Mesenchymal stem cell (in vitro differentiated cells and primary cell): ENCODE data around the gene PPP4C.

Experiments
- DNase-seq: peaks from one replicate; pipeline ENCODE4 v3.0.0-alpha.2; 2013
- H2AFZ ChIP-seq: one replicate; pipeline ENCODE4 v1.6.1; 2013; ENCODE audit warnings: low read depth, mild to moderate bottlenecking, control low read depth, inconsistent platforms, low read length, moderate library complexity
- H2AK5ac ChIP-seq: 2 replicates; pipeline ENCODE4 v1.6.1; 2013; ENCODE audit warnings: low read length, moderate library complexity, mild to moderate bottlenecking, inconsistent platforms; ENCODE audit not compliant: severe bottlenecking
- H2BK120ac ChIP-seq: one replicate; pipeline ENCODE4 v1.6.1; 2013; ENCODE audit warnings: low read depth, mild to moderate bottlenecking, inconsistent platforms, low read length, moderate library complexity
- H2BK12ac ChIP-seq, 2 experiments: one replicate each; pipeline ENCODE4 v1.6.1; 2013; ENCODE audit warnings: inconsistent platforms in 2 of 2, low read length in 2 of 2, mild to moderate bottlenecking in 2 of 2, moderate library complexity in 2 of 2, control low read depth in 1 of 2
- H2BK15ac ChIP-seq: one replicate; pipeline ENCODE4 v1.6.1; 2013; ENCODE audit warnings: mild to moderate bottlenecking, low read depth, inconsistent platforms; ENCODE audit not compliant: poor library complexity, severe bottlenecking
- H2BK5ac ChIP-seq: 2 replicates; pipeline ENCODE4 v1.6.1; 2013; ENCODE audit warnings: low read depth, mild to moderate bottlenecking, low read length, control low read depth, inconsistent platforms; ENCODE audit not compliant: poor library complexity, severe bottlenecking
- H3K14ac ChIP-seq, 2 experiments: one replicate each; pipeline ENCODE4 v1.6.1; 2013; ENCODE audit warnings: inconsistent platforms in 2 of 2, low read length in 2 of 2, control low read depth in 1 of 2, mild to moderate bottlenecking in 1 of 2, moderate library complexity in 1 of 2
- H3K18ac ChIP-seq, 2 experiments: one replicate each; pipeline ENCODE4 v1.6.1; 2013; ENCODE audit warnings: inconsistent platforms in 2 of 2, low read length in 2 of 2, control low read depth in 1 of 2, low read depth in 1 of 2, mild to moderate bottlenecking in 1 of 2
- H3K23ac ChIP-seq, 2 experiments: one replicate each; pipeline ENCODE4 v1.6.1; 2013; ENCODE audit warnings: inconsistent platforms in 2 of 2, low read length in 2 of 2, mild to moderate bottlenecking in 2 of 2, moderate library complexity in 2 of 2, control low read depth in 1 of 2
- H3K27ac ChIP-seq: 2 replicates; pipeline ENCODE4 v1.5.1; 2013; ENCODE audit warnings: mild to moderate bottlenecking, moderate library complexity, low read length, control low read depth, inconsistent platforms; ENCODE audit not compliant: poor library complexity, severe bottlenecking
- H3K27me3 ChIP-seq, 2 experiments: 2 replicates each; pipeline versions ENCODE4 v1.6.1 to v1.7.0; 2013; ENCODE audit warnings: low read length in 2 of 2, mild to moderate bottlenecking in 2 of 2, moderate library complexity in 2 of 2, control low read depth in 1 of 2, inconsistent platforms in 1 of 2; ENCODE audit not compliant: control insufficient read depth in 1 of 2, insufficient read depth in 1 of 2
- H3K36me3 ChIP-seq, 2 experiments: 2 replicates each; pipeline versions ENCODE4 v1.6.1 to v1.7.0; 2013; ENCODE audit warnings: low read length in 2 of 2, control low read depth in 1 of 2, inconsistent platforms in 1 of 2, low read depth in 1 of 2, mild to moderate bottlenecking in 1 of 2; ENCODE audit not compliant: insufficient read depth in 2 of 2, control insufficient read depth in 1 of 2
- H3K4ac ChIP-seq, 2 experiments: one replicate each; pipeline ENCODE4 v1.6.1; 2013; ENCODE audit warnings: inconsistent platforms in 2 of 2, low read length in 2 of 2, mild to moderate bottlenecking in 2 of 2, moderate library complexity in 2 of 2, control low read depth in 1 of 2, low read depth in 1 of 2
- H3K4me1 ChIP-seq: 2 replicates; pipeline ENCODE4 v1.6.1; 2013; ENCODE audit warnings: low read depth, low read length, control low read depth; ENCODE audit not compliant: control insufficient read depth, insufficient read depth
- H3K4me2 ChIP-seq: 2 replicates; pipeline ENCODE4 v1.6.1; 2013; ENCODE audit warnings: low read length, mild to moderate bottlenecking, inconsistent platforms; ENCODE audit not compliant: poor library complexity, severe bottlenecking
- H3K4me3 ChIP-seq, 2 experiments: 2 replicates each; pipeline versions ENCODE4 v1.5.1 to v1.7.0; 2013; ENCODE audit warnings: low read length in 2 of 2, mild to moderate bottlenecking in 2 of 2, control low read depth in 1 of 2, low read depth in 1 of 2; ENCODE audit not compliant: insufficient read depth in 1 of 2
- H3K79me1 ChIP-seq: replicated peaks from 2 replicates; pipeline ENCODE4 v1.6.1; 2013; ENCODE audit warnings: mild to moderate bottlenecking, control low read depth, low read length, inconsistent platforms; ENCODE audit not compliant: poor library complexity, severe bottlenecking
- H3K9ac ChIP-seq: 2 replicates; pipeline ENCODE4 v1.7.0; 2013; ENCODE audit warnings: mild to moderate bottlenecking, low read length, moderate library complexity
- H3K9me3 ChIP-seq: 2 replicates; pipeline ENCODE4 v1.7.0; 2013; ENCODE audit warnings: mild to moderate bottlenecking, low read length; ENCODE audit not compliant: control insufficient read depth
- H4K8ac ChIP-seq: one replicate; pipeline ENCODE4 v1.6.1; 2013; ENCODE audit warnings: inconsistent platforms, mild to moderate bottlenecking, low read length, moderate library complexity
- H4K91ac ChIP-seq: one replicate; pipeline ENCODE4 v1.6.1; 2013; ENCODE audit warnings: mild to moderate bottlenecking, low read length, inconsistent platforms
- WGBS: methylation state at CpG from one replicate; pipeline ENCODE4 v1.1.7; 2013; ENCODE audit warnings: mixed read lengths; 5-methylcytosine and 5-hydroxymethylcytosine counted together

Gene PPP4C

DNA sequence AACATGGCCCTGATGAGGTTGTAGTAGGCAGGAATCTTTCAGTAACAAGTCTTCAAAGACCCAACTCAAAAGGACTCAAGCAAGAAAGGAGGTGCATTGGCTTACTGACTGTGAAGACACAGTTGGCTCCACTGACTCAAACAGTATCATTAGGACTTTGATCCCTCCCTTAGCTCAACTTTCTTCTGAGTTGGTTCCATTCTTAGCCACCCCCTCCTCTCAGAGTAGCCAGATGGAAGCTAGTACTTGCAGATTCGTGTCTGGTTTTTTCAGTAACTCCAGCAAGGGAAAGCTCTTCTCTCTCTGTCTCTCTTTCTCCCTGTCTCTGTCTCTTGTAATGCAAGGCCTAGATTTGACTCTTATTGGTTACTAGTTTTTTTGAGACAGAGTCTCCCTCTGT, 52.2 kb downstream of the PPP4C start:
- Histone ChIP-seq H4K91ac (no peak overlapping the region), H3K4ac (no peak overlapping the region), H3K14ac (no peak overlapping the region), H3K23ac (no peak overlapping the region), H4K8ac (no peak overlapping the region), H2AK5ac (no peak overlapping the region), H2BK120ac (no peak overlapping the region), H3K9ac (no peak overlapping the region), H3K18ac (no peak overlapping the region), H3K27me3 (no peaks in the 10 kb centered on the region), H2BK15ac (no peak overlapping the region), H3K9me3 (no peaks in the 10 kb centered on the region), H3K4me2 (no peak overlapping the region), H2BK12ac (no peak overlapping the region), H3K36me3 (no peaks in the 10 kb centered on the region), H3K27ac (no peak overlapping the region), H2AFZ (no peak overlapping the region), H3K79me1 (no peaks in the 10 kb centered on the region), H3K4me1 (peaks cover 3% of the 10 kb centered on the region), H3K4me3 (no peak overlapping the region), H2BK5ac (no peak overlapping the region)
- DNase-seq = no peak
- no CpG with 5 or more reads among the region's 1 CpG for WGBS

DNA sequence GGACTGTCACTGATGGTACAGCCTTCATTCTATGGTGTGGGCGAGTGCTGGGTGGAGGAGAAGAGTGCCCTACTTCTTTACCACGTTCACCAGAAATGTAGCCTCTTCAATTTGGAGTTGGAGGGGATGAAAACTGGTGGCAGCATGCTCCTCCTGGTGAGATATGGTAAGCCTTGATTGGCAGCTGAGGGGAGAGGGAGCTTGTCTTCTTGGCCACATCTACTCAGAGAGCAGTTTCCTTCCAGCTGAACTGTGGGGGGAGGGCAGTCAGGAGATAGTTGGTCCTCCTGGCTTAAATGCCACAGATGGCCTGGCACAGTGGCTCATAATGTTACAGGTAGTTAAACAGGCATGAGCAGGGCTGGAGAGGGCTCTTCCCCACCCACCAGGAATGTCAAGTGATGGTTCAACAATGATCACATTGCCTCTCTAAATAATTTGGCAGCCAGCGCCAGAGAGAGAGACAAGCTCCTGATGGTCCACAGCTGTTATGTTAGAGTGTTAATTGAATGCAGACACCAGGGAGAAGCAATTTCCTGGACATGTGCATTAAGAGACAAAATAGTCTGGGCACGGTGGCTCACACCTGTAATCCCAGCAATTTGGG, 56.2 kb downstream of the PPP4C start:
- no peak overlapping the region for H2BK120ac ChIP-seq
- H2BK12ac ChIP-seq = no peak overlapping the region
- 81% methylated on average over 4 of the region's 4 CpGs for WGBS
- H3K4me3 ChIP-seq = no peak overlapping the region
- no peak overlapping the region for H4K8ac ChIP-seq
- no peak overlapping the region for H4K91ac ChIP-seq
- no peak for DNase-seq
- no peaks in the 10 kb centered on the region for H3K9me3 ChIP-seq
- H3K79me1 ChIP-seq = no peaks in the 10 kb centered on the region
- no peak overlapping the region for H3K4ac ChIP-seq
- H3K9ac ChIP-seq = no peak overlapping the region
- H3K18ac ChIP-seq = no peak overlapping the region
- H2AFZ ChIP-seq = no peak overlapping the region
- no peak overlapping the region for H2BK5ac ChIP-seq
- no peak overlapping the region for H3K23ac ChIP-seq
- H3K27ac ChIP-seq = no peak overlapping the region
- H3K27me3 ChIP-seq = no peaks in the 10 kb centered on the region
- no peak overlapping the region for H2AK5ac ChIP-seq
- no peak overlapping the region for H2BK15ac ChIP-seq
- no peaks in the 10 kb centered on the region for H3K36me3 ChIP-seq
- no peaks in the 10 kb centered on the region for H3K4me1 ChIP-seq
- H3K14ac ChIP-seq = no peak overlapping the region
- no peak overlapping the region for H3K4me2 ChIP-seq

DNA sequence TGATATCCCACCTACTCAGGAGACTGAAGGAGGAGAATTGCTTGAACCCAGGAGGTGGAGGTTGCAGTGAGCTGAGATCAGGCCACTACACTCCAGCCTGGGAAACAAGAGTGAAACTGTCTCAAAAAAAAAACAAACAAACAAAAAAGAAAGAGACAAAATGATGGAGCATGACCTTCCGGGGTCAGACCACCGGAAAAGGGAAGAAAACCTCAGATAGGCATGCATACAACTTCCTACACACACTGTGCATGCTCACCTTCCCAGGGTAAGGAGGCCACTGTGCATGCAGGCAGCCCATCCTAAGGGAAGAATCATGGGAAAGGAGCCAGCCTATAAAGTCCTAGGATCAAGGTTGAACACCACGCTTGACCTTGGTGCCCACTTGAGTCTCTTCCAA, 56.8 kb downstream of the PPP4C start:
- Histone ChIP-seq H2AFZ (no peak overlapping the region), H3K27me3 (no peaks in the 10 kb centered on the region), H2BK15ac (no peak overlapping the region), H2BK5ac (no peak overlapping the region), H2BK12ac (no peak overlapping the region), H3K18ac (no peak overlapping the region), H2BK120ac (no peak overlapping the region), H3K4me1 (no peaks in the 10 kb centered on the region), H2AK5ac (no peak overlapping the region), H3K4ac (no peak overlapping the region), H4K91ac (no peak overlapping the region), H3K36me3 (no peaks in the 10 kb centered on the region), H3K9ac (no peak overlapping the region), H3K79me1 (no peaks in the 10 kb centered on the region), H3K9me3 (no peaks in the 10 kb centered on the region), H3K4me2 (no peak overlapping the region), H3K14ac (no peak overlapping the region), H3K27ac (no peak overlapping the region), H3K23ac (no peak overlapping the region), H4K8ac (no peak overlapping the region), H3K4me3 (no peak overlapping the region)
- no peak for DNase-seq
- 71% methylated on average over 3 of the region's 3 CpGs for WGBS
